ENCODE results near the gene STRIP2. TPM values are rescaled to one million over a fixed set of nuclear protein-coding genes. Genes with fewer than 3 reads are reported as not detected.
"Not testable (repeated sequence)": the region's sequence is repeated elsewhere in the genome, so short reads cannot be mapped to it uniquely, and the experiment has no call there.

The STRIP2 gene
- total RNA-seq, 1 donor from 2014 or later: 6.9 TPM

DNA sequence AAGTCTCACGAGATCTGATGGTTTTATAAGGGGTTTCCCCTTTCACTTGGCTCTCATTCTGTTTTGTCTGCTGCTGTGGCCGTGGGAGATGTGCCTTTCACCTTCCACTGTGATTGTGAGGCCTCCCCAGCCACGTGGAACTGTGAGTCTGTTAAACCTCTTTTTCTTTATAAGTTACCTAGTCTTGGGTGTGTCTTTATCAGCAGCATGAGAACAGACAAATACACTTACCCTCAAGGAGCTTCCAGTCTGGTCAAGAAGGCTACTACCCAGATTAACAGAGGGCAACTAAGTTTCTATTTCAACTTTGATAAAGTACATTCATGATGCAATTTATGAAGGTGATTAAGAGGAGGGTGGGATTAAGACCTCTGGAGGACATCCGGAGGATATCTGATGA lies 81.1 kb downstream of the STRIP2 start:
- TF ChIP-seq, protein P1, sequence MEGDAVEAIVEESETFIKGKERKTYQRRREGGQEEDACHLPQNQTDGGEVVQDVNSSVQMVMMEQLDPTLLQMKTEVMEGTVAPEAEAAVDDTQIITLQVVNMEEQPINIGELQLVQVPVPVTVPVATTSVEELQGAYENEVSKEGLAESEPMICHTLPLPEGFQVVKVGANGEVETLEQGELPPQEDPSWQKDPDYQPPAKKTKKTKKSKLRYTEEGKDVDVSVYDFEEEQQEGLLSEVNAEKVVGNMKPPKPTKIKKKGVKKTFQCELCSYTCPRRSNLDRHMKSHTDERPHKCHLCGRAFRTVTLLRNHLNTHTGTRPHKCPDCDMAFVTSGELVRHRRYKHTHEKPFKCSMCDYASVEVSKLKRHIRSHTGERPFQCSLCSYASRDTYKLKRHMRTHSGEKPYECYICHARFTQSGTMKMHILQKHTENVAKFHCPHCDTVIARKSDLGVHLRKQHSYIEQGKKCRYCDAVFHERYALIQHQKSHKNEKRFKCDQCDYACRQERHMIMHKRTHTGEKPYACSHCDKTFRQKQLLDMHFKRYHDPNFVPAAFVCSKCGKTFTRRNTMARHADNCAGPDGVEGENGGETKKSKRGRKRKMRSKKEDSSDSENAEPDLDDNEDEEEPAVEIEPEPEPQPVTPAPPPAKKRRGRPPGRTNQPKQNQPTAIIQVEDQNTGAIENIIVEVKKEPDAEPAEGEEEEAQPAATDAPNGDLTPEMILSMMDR (conservative IDR thresholded peaks at IDR 0.05; ENCODE audit: low read depth, low read length): no peak
- H3K4me3 ChIP-seq (ENCODE audit: low read depth, low read length): no peak overlapping the region
- no peak for DNase-seq (ENCODE audit: low read depth)

DNA sequence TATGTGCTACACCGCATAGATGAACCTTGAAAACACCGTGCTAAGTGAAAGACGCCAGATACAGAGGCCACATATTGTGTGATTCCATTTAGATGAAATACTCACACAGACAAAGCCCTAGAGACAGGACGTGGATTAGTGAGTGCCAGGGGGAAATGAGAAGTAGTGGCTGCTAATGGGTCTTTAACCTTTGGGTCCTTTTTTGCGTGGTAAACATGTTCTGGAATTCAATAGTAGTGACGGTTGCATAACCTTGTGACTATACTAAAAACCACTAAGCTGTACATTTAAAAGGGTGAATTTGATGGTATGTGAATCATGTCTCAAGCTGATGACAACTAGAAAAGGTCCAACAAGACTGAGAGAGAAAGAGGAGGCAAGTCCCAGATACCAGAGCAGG lies 83.7 kb downstream of the STRIP2 start:
- TF ChIP-seq, protein P1 (conservative IDR thresholded peaks at IDR 0.05; ENCODE audit: low read depth, low read length): no peak
- no peak overlapping the region for H3K4me3 ChIP-seq (ENCODE audit: low read depth, low read length)
- no peak for DNase-seq (ENCODE audit: low read depth)

DNA sequence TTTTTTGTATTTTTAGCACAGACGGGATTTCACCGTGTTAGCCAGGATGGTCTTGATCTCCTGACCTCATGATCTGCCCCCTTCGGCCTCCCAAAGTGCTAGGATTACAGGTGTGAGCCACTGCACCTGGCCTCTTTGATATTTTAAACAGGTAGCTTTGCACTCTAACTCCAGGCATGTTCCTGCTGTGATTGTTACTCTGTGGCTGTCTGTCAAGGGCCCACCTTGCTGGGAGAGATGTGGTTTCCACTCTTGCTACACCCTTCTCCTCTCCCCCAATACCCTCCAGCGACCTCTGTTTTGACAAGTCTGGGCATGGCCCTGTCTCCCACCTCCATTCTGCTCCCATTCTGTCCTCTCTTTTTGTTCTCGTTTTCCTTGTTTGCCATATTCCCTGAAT lies 85.2 kb downstream of the STRIP2 start:
- no peak overlapping the region for H3K4me3 ChIP-seq (ENCODE audit: low read depth, low read length)
- TF ChIP-seq, protein P1 (conservative IDR thresholded peaks at IDR 0.05; ENCODE audit: low read depth, low read length): no peak
- DNase-seq (ENCODE audit: low read depth): no peak

DNA sequence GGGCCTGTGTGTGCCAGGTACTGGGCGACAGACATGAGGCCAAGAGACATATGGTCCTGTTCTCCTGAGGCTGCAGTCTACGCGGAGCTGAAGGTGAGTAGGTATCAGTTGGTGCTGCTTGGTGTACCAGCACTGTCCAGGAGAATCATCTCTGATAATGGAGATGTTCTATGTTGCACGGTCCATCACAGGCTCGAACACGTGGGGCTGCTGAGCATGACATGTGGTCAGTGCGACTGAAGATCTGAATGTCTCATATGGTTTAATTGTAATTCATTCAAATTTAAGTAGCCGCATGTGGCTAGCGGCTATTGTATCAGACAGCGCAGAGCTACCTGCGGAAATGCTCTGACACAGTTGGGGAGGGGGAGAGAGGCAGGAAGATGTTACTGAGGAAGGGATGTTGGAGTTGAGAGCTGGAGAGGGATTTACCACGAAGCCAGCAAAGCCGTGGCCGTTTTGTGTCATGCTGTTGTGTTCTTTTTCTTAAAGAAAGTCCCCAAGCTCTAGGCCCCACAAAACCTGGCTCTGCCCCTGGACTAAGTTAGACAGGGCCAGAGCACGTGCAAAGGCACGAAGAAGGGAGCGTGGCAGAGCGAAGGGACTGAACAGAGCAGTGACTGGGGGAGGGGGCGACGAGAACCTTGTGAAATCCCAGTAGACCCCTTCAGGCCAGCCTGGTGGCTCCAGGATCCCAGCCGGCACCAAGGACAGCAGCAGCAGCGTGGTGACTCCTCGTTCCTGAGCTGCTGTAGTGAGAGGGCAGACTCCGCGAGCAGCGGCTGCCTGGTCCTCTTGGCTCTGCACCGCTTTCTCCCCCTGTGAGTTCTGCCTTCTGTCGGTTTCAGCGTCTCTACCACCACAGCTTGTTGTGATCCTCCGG lies 88.1 kb downstream of the STRIP2 start:
- H3K4me3 ChIP-seq (ENCODE audit: low read depth, low read length): no peak overlapping the region
- no peak for DNase-seq (ENCODE audit: low read depth)
- TF ChIP-seq, protein P1 (conservative IDR thresholded peaks at IDR 0.05; ENCODE audit: low read depth, low read length): no peak

DNA sequence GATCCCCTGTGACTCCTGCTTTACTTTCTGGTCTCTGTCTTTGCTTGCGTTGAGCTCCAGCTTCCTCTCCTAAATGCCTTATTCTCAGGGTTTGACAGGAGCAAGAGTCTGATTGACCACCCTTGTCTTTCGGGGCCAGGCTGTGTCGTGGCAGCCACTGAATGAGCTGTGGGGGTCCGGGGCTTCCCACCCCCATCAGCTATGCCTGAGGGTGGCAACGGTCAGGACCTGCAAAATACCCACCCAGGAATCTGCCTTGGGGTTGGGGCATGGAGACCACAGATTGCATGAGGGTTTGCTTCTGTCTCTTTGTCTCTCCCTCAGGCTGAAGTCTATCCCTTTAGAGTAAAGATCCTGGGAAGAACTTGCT lies 88.7 kb downstream of the STRIP2 start:
- DNase-seq (ENCODE audit: low read depth): no peak
- no peak overlapping the region for H3K4me3 ChIP-seq (ENCODE audit: low read depth, low read length)
- TF ChIP-seq, protein P1 (conservative IDR thresholded peaks at IDR 0.05; ENCODE audit: low read depth, low read length): no peak

DNA sequence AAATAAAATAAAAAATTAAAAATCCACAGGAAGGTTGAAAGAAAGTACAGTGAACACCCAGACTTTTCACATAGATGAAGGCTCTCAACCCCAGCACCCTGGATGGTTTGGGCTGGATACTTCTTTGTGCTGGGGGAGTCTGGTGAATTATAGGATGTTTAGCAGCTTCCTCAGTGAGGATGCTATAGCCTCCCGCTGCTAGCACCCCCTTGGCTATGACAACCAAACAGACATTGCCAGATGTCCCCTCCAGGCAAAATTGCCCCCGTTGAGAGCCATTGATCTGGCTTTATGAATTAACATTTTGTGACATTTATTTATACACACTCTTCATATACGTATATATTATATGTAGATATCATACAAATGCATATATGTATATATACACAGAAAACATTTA lies 89.7 kb downstream of the STRIP2 start:
- TF ChIP-seq, protein P1 (conservative IDR thresholded peaks at IDR 0.05; ENCODE audit: low read depth, low read length): no peak
- H3K4me3 ChIP-seq (ENCODE audit: low read depth, low read length): no peak overlapping the region
- DNase-seq (ENCODE audit: low read depth): no peak

DNA sequence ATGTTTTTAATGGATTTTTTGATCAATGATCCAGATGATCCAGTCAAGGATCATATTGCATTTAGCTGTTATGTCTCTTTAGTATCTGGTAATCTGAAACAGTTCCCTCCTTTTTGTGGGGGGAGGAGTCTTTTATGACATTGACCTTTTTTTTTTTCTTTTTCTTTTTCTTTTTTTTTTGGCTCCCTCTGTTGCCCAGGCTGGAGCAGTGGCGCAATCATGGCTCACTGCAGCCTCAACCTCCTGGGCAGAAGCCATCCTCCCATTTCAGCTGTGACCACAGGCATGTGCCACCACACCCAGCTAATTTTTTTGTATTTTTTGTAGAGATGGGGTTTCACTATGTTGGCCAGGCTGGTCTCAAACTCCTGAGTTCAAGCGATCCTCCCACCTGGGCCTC lies 90.2 kb downstream of the STRIP2 start:
- not testable (repeated sequence) for H3K4me3 ChIP-seq (ENCODE audit: low read depth, low read length); DNase-seq (ENCODE audit: low read depth)
- TF ChIP-seq, protein P1 (conservative IDR thresholded peaks at IDR 0.05; ENCODE audit: low read depth, low read length): peak; percentile 9

All from epithelial cell of proximal tubule (primary cell).